K562 (cell line): ENCODE data around the gene GALNT16. TPM values are rescaled to one million over a fixed set of nuclear protein-coding genes. Genes with fewer than 3 reads are reported as not detected.
"Not testable (repeated sequence)": the region's sequence is repeated elsewhere in the genome, so short reads cannot be mapped to it uniquely, and the experiment has no call there.

ENCODE experiments used
- ATAC-seq: fragments of 200-7000 bp; cut with Tn5 transposase; 3 replicates; pipeline ENCODE4 v1.9.1; 2020; ENCODE audit warnings: moderate library complexity
- BruUV-seq: library from RNA; stranded (reverse); fragments of 400-500 nt; replicated peaks from 2 replicates; lab custom pipeline; 2021; lab: Mats Ljungman, UMichigan
- CTCF ChIA-PET: fragments of 300-600 bp; formaldehyde crosslinking; extraction: SDS; loops from one replicate; lab custom pipeline; 2021; ENCODE audit warnings: low intra/inter-chr PET ratio; lab: Yijun Ruan, JAX
- POLR2A ChIA-PET: fragments of 300-600, 350-650 bp; sonication (Branson Sonifier 250); formaldehyde crosslinking; extraction: SDS; loops from one replicate; lab custom pipeline; 2021; ENCODE audit warnings: antibody characterized with exemption, inconsistent platforms; lab: Yijun Ruan, JAX
- DNase-seq, 4 experiments: peaks; one replicate each; pipeline versions ENCODE4 v3.0.0 to v3.0.0-alpha.2; 2011 to 2018; ENCODE audit warnings: low spot score in 3 of 4, mixed read lengths in 3 of 4; ENCODE audit errors: extremely low read depth in 1 of 4
- FAIRE-seq: peaks from 2 replicates; lab custom pipeline; 2011; peaks lifted over from hg19 to GRCh38; lab: Jason Lieb, UNC
- H2AFZ ChIP-seq: 2 replicates; pipeline ENCODE4 v1.6.0; 2011; ENCODE audit warnings: low read depth, low read length, control low read depth, inconsistent platforms
- H3K27ac ChIP-seq: fragments of 200-600 bp; 3 replicates; pipeline ENCODE4 v1.8.0; 2011; ENCODE audit warnings: low read depth, mild to moderate bottlenecking, control low read depth, inconsistent platforms, low read length, moderate library complexity, mixed read lengths; ENCODE audit errors: extremely low read depth
- H3K27me3 ChIP-seq, 2 experiments: fragments of 300-600 bp in 1 of 2; 2 replicates in 1 of 2; 3 replicates in 1 of 2; pipeline versions ENCODE4 v1.6.0 to v1.8.0; 2011; ENCODE audit warnings: inconsistent platforms in 2 of 2, low read length in 2 of 2, mild to moderate bottlenecking in 1 of 2, mixed read lengths in 1 of 2, moderate library complexity in 1 of 2; ENCODE audit not compliant: control insufficient read depth in 2 of 2, insufficient read depth in 2 of 2
- H3K36me3 ChIP-seq: fragments of 300-600 bp; 3 replicates; pipeline ENCODE4 v1.8.0; 2011; ENCODE audit warnings: mild to moderate bottlenecking, low read length, inconsistent platforms; ENCODE audit not compliant: control insufficient read depth, insufficient read depth
- H3K4me1 ChIP-seq, 2 experiments: fragments of 200-600 bp in 1 of 2; replicated peaks in 1 of 2; 2 replicates in 1 of 2; 3 replicates in 1 of 2; pipeline versions ENCODE4 v1.5.1 to v1.8.0; 2011; ENCODE audit warnings: inconsistent platforms in 2 of 2, low read length in 2 of 2, mild to moderate bottlenecking in 1 of 2, mixed read lengths in 1 of 2, moderate library complexity in 1 of 2; ENCODE audit not compliant: control insufficient read depth in 2 of 2, insufficient read depth in 2 of 2
- H3K4me2 ChIP-seq: 2 replicates; pipeline ENCODE4 v1.6.1; 2011; ENCODE audit warnings: low read length, control low read depth, inconsistent platforms, mixed read lengths; ENCODE audit not compliant: insufficient read depth
- H3K4me3 ChIP-seq: fragments of 200-600 bp; sonication (generic), shearing (Covaris generic); 2 replicates; pipeline ENCODE4 v1.5.1; 2016; ENCODE audit warnings: control low read depth, inconsistent platforms
- H3K79me2 ChIP-seq: fragments of 200-600 bp; 3 replicates; pipeline ENCODE4 v1.8.0; 2011; ENCODE audit warnings: low read length, inconsistent platforms; ENCODE audit not compliant: control insufficient read depth, insufficient read depth
- H3K9ac ChIP-seq, 2 experiments: 2 replicates each; pipeline versions ENCODE4 v1.6.0 to v1.6.1; 2011; ENCODE audit warnings: low read depth in 2 of 2, low read length in 2 of 2, control low read depth in 1 of 2, inconsistent platforms in 1 of 2, mild to moderate bottlenecking in 1 of 2, mixed read lengths in 1 of 2; ENCODE audit not compliant: insufficient read depth in 1 of 2
- H3K9me1 ChIP-seq: one replicate; pipeline ENCODE4 v1.6.0; 2011; ENCODE audit warnings: inconsistent platforms, mild to moderate bottlenecking, low read length, moderate library complexity; ENCODE audit not compliant: control insufficient read depth, insufficient read depth
- H3K9me3 ChIP-seq: replicated peaks from 2 replicates; pipeline ENCODE4 v1.5.1; 2011; ENCODE audit warnings: low read depth, low read length, inconsistent platforms; ENCODE audit not compliant: control insufficient read depth, insufficient read depth
- H4K20me1 ChIP-seq: replicated peaks from 2 replicates; pipeline ENCODE4 v1.6.1; 2011; ENCODE audit warnings: low read length, inconsistent platforms, mixed read lengths; ENCODE audit not compliant: control insufficient read depth, insufficient read depth
- SIN3B ChIP-seq: fragments of 450-650 bp; IDR thresholded peaks from 2 replicates; pipeline ENCODE4 v1.6.1; 2017; ENCODE audit warnings: low read depth, mild to moderate bottlenecking, moderate library complexity
- ZC3H4 ChIP-seq: sonication (generic); formaldehyde crosslinking; IDR thresholded peaks from 2 replicates; pipeline ENCODE4 v1.9.0; 2021; ENCODE audit warnings: missing genetic modification reagents, borderline replicate concordance
- ZNF143 ChIP-seq: sonication (generic); formaldehyde crosslinking; IDR thresholded peaks from 2 replicates; pipeline ENCODE4 v1.9.0; 2022; ENCODE audit warnings: mild to moderate bottlenecking, missing genetic modification reagents
- ZNF584 ChIP-seq: fragments of 200-800 bp; sonication (Bioruptor generic); IDR thresholded peaks from 2 replicates; pipeline ENCODE4 v1.6.1; 2016; ENCODE audit warnings: low read depth, mild to moderate bottlenecking, missing genetic modification characterization, missing compliant biosample characterization
- WGBS: fragments of 100-300 bp; shearing (Covaris generic); methylation state at CpG from one replicate; pipeline ENCODE4 v1.1.6; 2016; ENCODE audit warnings: low coverage, mixed read lengths; ENCODE audit not compliant: insufficient coverage; ENCODE audit errors: missing lambda C conversion rate; 5-methylcytosine and 5-hydroxymethylcytosine counted together
- in situ Hi-C: fragments of 300-500 bp; cut with MboI; formaldehyde crosslinking; loops from 4 replicates; pipeline ENCODE4 v1.15.0; 2018; ENCODE audit warnings: inconsistent platforms, mixed read lengths
- intact Hi-C: fragments of 100-400 bp; cut with micrococcal nuclease; formaldehyde crosslinking; loops from 2 replicates; pipeline ENCODE4 v1.14.2; 2022
- polyA plus RNA-seq, 8 experiments: library from polyadenylated mRNA; depleted of rRNA in 4 of 8; stranded (reverse) in 5 of 8; unstranded in 3 of 8; fragments of >200 nt; fragmentation: Nextera tagmentation in 2 of 8; fragmentation: Illumina TruSeq in 1 of 8; extraction: Ambion mirVana in 2 of 8; extraction: Trizol in 1 of 8; gene quantifications; 2 replicates each; pipeline versions ENCODE4 v1.2.1 to v1.2.3, GENCODE V29; 2011 to 2014; ENCODE audit warnings: inconsistent platforms in 1 of 8, missing spikeins in 1 of 8
- total RNA-seq, 7 experiments: library from RNA; depleted of rRNA in 6 of 7; stranded (reverse); fragments of >200 nt in 6 of 7; fragmentation: Illumina TruSeq in 2 of 7; extraction: Trizol in 2 of 7; gene quantifications; 2 replicates each; pipeline versions ENCODE4 v1.2.1 to v1.2.3, GENCODE V29; 2011 to 2021; ENCODE audit warnings: low replicate concordance in 1 of 7

Gene GALNT16
- total and polyA plus RNA-seq, 9 of the 15 experiments (the other 6 are each of a cell fraction or from before 2014, with no cell fraction given): not detected

DNA sequence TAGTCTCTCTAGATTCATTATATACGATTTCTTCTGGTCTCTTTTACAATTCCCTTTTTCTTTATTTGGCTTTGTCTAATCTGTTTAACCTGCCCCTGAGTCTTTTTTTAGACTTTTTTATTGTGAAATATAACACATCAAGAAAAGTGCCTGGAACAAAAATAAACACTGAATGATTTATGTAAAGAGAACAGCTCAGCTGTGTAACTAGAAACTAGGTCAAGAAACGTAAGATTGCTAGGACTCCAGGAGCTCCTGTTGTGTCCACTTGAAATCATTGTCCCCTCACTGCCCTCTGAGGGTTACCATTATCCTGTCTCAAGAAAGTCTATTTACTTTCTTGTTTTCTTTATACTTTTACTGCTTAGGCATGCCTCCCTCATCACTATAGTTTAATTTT lies 45.6 kb upstream of the GALNT16 start:
- Histone ChIP-seq H3K79me2 (no peaks in the 10 kb centered on the region), H3K4me3 (no peak overlapping the region), H3K27me3 (no peaks in the 10 kb centered on the region), H3K4me2 (no peak overlapping the region), H3K9me1 (no peaks in the 10 kb centered on the region), H3K36me3 (no peaks in the 10 kb centered on the region), H3K4me1 (no peaks in the 10 kb centered on the region), H3K27ac (no peak overlapping the region), H4K20me1 (no peaks in the 10 kb centered on the region), H2AFZ (no peak overlapping the region), H3K9me3 (no peaks in the 10 kb centered on the region), H3K9ac (no peak overlapping the region)
- DNase-seq: no peak
- FAIRE-seq: no peak
- intact Hi-C loops: no loop called here
- no TSS peak for BruUV-seq
- WGBS: 19% methylated on average over 2 of the region's 2 CpGs
- no peak for TF ChIP-seq SIN3B
- no peak for TF ChIP-seq ZC3H4
- no peak for TF ChIP-seq ZNF143 (CRISPR knock-in tag)
- no peak for TF ChIP-seq ZNF584 (CRISPR knock-in tag)
- in situ Hi-C loops: no loop called here
- ATAC-seq: no peak
- ChIA-PET CTCF (no interaction called here), POLR2A (no interaction called here)

- H3K9me1 ChIP-seq, H3K9me3 ChIP-seq, H3K4me1 ChIP-seq, FAIRE-seq, H3K4me3 ChIP-seq, POLR2A ChIA-PET, BruUV-seq, H3K79me2 ChIP-seq, ATAC-seq, CTCF ChIA-PET, intact Hi-C loops, H3K36me3 ChIP-seq, in situ Hi-C loops, H3K9ac ChIP-seq, DNase-seq, H3K27me3 ChIP-seq, H4K20me1 ChIP-seq, H3K27ac ChIP-seq, H2AFZ ChIP-seq, H3K4me2 ChIP-seq: not testable (repeated sequence)
- 40% methylated on average over 1 of the region's 3 CpGs for WGBS
These were observed 42.3 kb upstream of the GALNT16 start for GRCh38 chr14:69217663-69218062.
